PFSK-1 (cell line): ENCODE results near the gene COX14.

Source experiments
- POLR2AphosphoS5 ChIP-seq: IDR thresholded peaks from 2 replicates; pipeline ENCODE4 v1.6.1; 2012; ENCODE audit warnings: low read depth, mild to moderate bottlenecking, control low read depth, low read length, moderate library complexity
- SIN3A ChIP-seq: IDR thresholded peaks from 2 replicates; pipeline ENCODE4 v1.6.1; 2012; ENCODE audit warnings: mild to moderate bottlenecking, low read length, moderate library complexity, borderline replicate concordance; ENCODE audit not compliant: insufficient read depth
- TAF1 ChIP-seq: IDR thresholded peaks from 2 replicates; pipeline ENCODE4 v1.6.1; 2012; ENCODE audit warnings: low read length, control low read depth, borderline replicate concordance; ENCODE audit not compliant: insufficient read depth

GRCh38 chr12:50065726-50066310, 46.2 kb upstream of the COX14 start:
- TF ChIP-seq TAF1 (no peak), POLR2AphosphoS5 (no peak), SIN3A (no peak)
